ENCODE measurements around the gene TNFRSF4.

The TNFRSF4 gene

GRCh38 chr1:1169429-1170214 lies 44.3 kb downstream of the TNFRSF4 start:
- TF ChIP-seq CTCF (IDR thresholded peaks at IDR 0.05), result no peak
- no peak for TF ChIP-seq ZFX (IDR thresholded peaks at IDR 0.05; ENCODE audit: borderline replicate concordance)

GRCh38 chr1:1168451-1169411 lies 45.2 kb downstream of the TNFRSF4 start:
- TF ChIP-seq CTCF (IDR thresholded peaks at IDR 0.05) (no peak), ZFX (IDR thresholded peaks at IDR 0.05; ENCODE audit: borderline replicate concordance) (no peak)
- no peak overlapping the region for H3K27ac ChIP-seq

More at GRCh38 chr1:1169429-1170214, 44.3 kb downstream of the TNFRSF4 start:
- no peak overlapping the region for H3K27ac ChIP-seq

GRCh38 chr1:1167841-1168450 lies 46.0 kb downstream of the TNFRSF4 start:
- TF ChIP-seq CTCF (IDR thresholded peaks at IDR 0.05) (no peak), ZFX (IDR thresholded peaks at IDR 0.05; ENCODE audit: borderline replicate concordance) (no peak)
- H3K27ac ChIP-seq, result no peak overlapping the region

GRCh38 chr1:1167398-1167821 lies 46.5 kb downstream of the TNFRSF4 start:
- no peak for TF ChIP-seq ZFX (IDR thresholded peaks at IDR 0.05; ENCODE audit: borderline replicate concordance)
- no peak for TF ChIP-seq CTCF (IDR thresholded peaks at IDR 0.05)

GRCh38 chr1:1166642-1167397 lies 47.1 kb downstream of the TNFRSF4 start:
- no peak for TF ChIP-seq CTCF (IDR thresholded peaks at IDR 0.05)
- TF ChIP-seq ZFX (IDR thresholded peaks at IDR 0.05; ENCODE audit: borderline replicate concordance), result no peak
- H3K27ac ChIP-seq, result no peak overlapping the region

More at GRCh38 chr1:1167398-1167821, 46.5 kb downstream of the TNFRSF4 start:
- no peak overlapping the region for H3K27ac ChIP-seq

GRCh38 chr1:1165900-1166421 lies 48.0 kb downstream of the TNFRSF4 start:
- H3K27ac ChIP-seq, result no peak overlapping the region
- no peak for TF ChIP-seq CTCF (IDR thresholded peaks at IDR 0.05)

Data from 22Rv1 (cell line).